Transverse colon (tissue), 4 donors: ENCODE measurements around the gene RPS6KL1. TPM values are rescaled to one million over a fixed set of nuclear protein-coding genes. Genes with fewer than 3 reads are reported as not detected.

ENCODE experiments used
- DNase-seq: peaks from one replicate; pipeline ENCODE4 v3.0.0-alpha.2; 2019
- H3K27ac ChIP-seq, 4 donors: fragments of 200-600 bp; sonication (generic); 2 replicates each; pipeline ENCODE4 v1.5.1; 2016 to 2018; ENCODE audit warnings: inconsistent platforms in 4 of 4
- H3K27me3 ChIP-seq: fragments of 200-600 bp; sonication (generic); 2 replicates; pipeline ENCODE4 v1.5.1; 2017; ENCODE audit warnings: inconsistent platforms
- H3K36me3 ChIP-seq, 4 donors: fragments of 200-600 bp; sonication (generic); 2 replicates each; pipeline ENCODE4 v1.5.1; 2017 to 2019; ENCODE audit warnings: inconsistent platforms in 4 of 4
- H3K4me1 ChIP-seq, 4 donors: fragments of 200-600 bp; sonication (generic); 2 replicates each; pipeline ENCODE4 v1.5.1; 2017 to 2020; ENCODE audit warnings: inconsistent platforms in 4 of 4
- H3K4me3 ChIP-seq, 4 donors: fragments of 200-600 bp; sonication (generic); 1 replicate in 1 of 4; 2 replicates in 3 of 4; pipeline versions ENCODE4 v1.5.1 to v1.6.1; 2017 to 2019; ENCODE audit warnings: inconsistent platforms in 4 of 4
- H3K9me3 ChIP-seq, 2 donors: fragments of 200-600 bp; sonication (generic); 2 replicates each; pipeline ENCODE4 v1.5.1; 2017 to 2019; ENCODE audit warnings: inconsistent platforms in 2 of 2
- EP300 ChIP-seq: sonication (generic); formaldehyde crosslinking; IDR thresholded peaks from one replicate; pipeline ENCODE4 v1.6.1; 2017; ENCODE audit warnings: antibody characterized with exemption, low read depth
- POLR2A ChIP-seq: fragments of 450-650 bp; IDR thresholded peaks from one replicate; pipeline ENCODE4 v1.6.1; 2016; ENCODE audit warnings: antibody characterized with exemption, mild to moderate bottlenecking, moderate library complexity
- POLR2AphosphoS5 ChIP-seq, 3 donors: sonication (generic); formaldehyde crosslinking; IDR thresholded peaks; one replicate each; pipeline ENCODE4 v1.6.1; 2016; ENCODE audit warnings: antibody characterized with exemption in 3 of 3
- WGBS, 2 donors: methylation state at CpG; one replicate each; pipeline ENCODE4 v1.1.5; 2018; ENCODE audit warnings: low coverage in 1 of 2; 5-methylcytosine and 5-hydroxymethylcytosine counted together
- in situ Hi-C, 4 donors: fragments of 200-750 bp; cut with MboI; loops; one replicate each; pipeline versions ENCODE4 v1.15.0 to v1.15.1; 2017; ENCODE audit warnings: low sequenced_read_pairs in 3 of 4, low pct_ligation_motif_present in 1 of 4, low pct_unique_long_range_greater_than_20kb in 1 of 4
- intact Hi-C: fragments of 100-400 bp; cut with DNase I; formaldehyde crosslinking; loops from one replicate; pipeline ENCODE4 v1.15.1; 2023; ENCODE audit warnings: low total_unique reads
- total RNA-seq, 4 donors: library from RNA; depleted of rRNA; stranded (reverse); fragments of >200 nt; gene quantifications; one replicate each; pipeline ENCODE4 v1.1.0, GENCODE V29; 2016
- TF ChIP-seq, protein P1 (sequence below), 5 experiments: fragments of 200-600 bp in 3 of 5; fragments of 450-650 bp in 2 of 5; sonication (generic) in 3 of 5; IDR thresholded peaks; 1 replicate in 2 of 5; 2 replicates in 3 of 5; pipeline ENCODE4 v1.5.1; 2016 to 2017; ENCODE audit warnings: antibody characterized with exemption in 5 of 5, inconsistent platforms in 3 of 5, mild to moderate bottlenecking in 2 of 5, moderate library complexity in 1 of 5

Gene RPS6KL1
- total RNA-seq, 4 donors from 2014 or later = 6.4 to 54.1 (median 9.3) TPM; not detected in 1

GRCh38 chr14:74917178-74917543 is 5.9 kb downstream of the RPS6KL1 start:
- intact Hi-C loops (no loop called here), in situ Hi-C loops (loop anchor here in 1 of 4 donors (10.0 kb wide), 1 partner anchor 52 kb away; no protein-coding TSS in a partner anchor)
- Histone ChIP-seq H3K9me3 (no peaks in the 10 kb centered on the region), H3K27me3 (no peaks in the 10 kb centered on the region), H3K4me3 (no peak overlapping the region), H3K36me3 (no peaks in the 10 kb centered on the region), H3K27ac (peak overlapping the region; percentile 6 to 65 (median 36)), H3K4me1 (peaks cover 0 to 14% (median under 1%) of the 10 kb centered on the region in 4 donors)
- no peak for DNase-seq
- TF ChIP-seq, protein P1, sequence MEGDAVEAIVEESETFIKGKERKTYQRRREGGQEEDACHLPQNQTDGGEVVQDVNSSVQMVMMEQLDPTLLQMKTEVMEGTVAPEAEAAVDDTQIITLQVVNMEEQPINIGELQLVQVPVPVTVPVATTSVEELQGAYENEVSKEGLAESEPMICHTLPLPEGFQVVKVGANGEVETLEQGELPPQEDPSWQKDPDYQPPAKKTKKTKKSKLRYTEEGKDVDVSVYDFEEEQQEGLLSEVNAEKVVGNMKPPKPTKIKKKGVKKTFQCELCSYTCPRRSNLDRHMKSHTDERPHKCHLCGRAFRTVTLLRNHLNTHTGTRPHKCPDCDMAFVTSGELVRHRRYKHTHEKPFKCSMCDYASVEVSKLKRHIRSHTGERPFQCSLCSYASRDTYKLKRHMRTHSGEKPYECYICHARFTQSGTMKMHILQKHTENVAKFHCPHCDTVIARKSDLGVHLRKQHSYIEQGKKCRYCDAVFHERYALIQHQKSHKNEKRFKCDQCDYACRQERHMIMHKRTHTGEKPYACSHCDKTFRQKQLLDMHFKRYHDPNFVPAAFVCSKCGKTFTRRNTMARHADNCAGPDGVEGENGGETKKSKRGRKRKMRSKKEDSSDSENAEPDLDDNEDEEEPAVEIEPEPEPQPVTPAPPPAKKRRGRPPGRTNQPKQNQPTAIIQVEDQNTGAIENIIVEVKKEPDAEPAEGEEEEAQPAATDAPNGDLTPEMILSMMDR (IDR thresholded peaks at IDR 0.05) = no peak
- TF ChIP-seq EP300 (no peak), POLR2AphosphoS5 (IDR thresholded peaks at IDR 0.05) (no peak), POLR2A (no peak)
- WGBS, 2 donors = 83% methylated on average over 5 of the region's 5 CpGs; no CpG with 5 or more reads in 1 of the 2 donors

DNA sequence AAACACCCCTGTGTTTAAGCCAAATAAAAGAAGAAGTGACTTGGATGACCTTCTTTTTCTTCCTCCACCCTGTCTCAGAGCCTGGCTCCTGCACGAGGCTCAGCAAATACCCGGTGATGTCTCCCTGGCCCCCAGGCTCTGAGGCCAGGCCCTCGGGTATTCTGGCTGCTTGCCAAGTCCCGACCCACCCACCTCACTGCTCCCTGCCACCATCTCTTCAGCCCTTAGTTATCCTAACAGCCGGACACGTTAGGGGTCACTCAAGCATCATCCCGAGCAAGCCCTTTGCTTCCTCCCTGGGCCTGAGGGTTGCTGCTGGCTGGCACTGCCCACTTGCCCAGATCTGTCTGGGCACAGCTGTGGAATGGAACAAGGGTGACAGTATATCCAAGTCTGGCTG is 7.2 kb downstream of the RPS6KL1 start:
- in situ Hi-C loops (loop anchor here in 1 of 4 donors (10.0 kb wide), 1 partner anchor 51 kb away; no protein-coding TSS in a partner anchor), intact Hi-C loops (no loop called here)
- no peaks in the 10 kb centered on the region for H3K9me3 ChIP-seq
- no peak for TF ChIP-seq POLR2AphosphoS5 (IDR thresholded peaks at IDR 0.05)
- no peaks in the 10 kb centered on the region for H3K27me3 ChIP-seq
- H3K4me3 ChIP-seq = no peak overlapping the region
- H3K4me1 ChIP-seq = peaks cover 0 to 14% (median 0%) of the 10 kb centered on the region in 4 donors
- H3K27ac ChIP-seq = no peak overlapping the region
- WGBS, 2 donors = 55% methylated on average over 7 of the region's 7 CpGs; no CpG with 5 or more reads in 1 of the 2 donors
- no peaks in the 10 kb centered on the region for H3K36me3 ChIP-seq
- no peak for DNase-seq

DNA sequence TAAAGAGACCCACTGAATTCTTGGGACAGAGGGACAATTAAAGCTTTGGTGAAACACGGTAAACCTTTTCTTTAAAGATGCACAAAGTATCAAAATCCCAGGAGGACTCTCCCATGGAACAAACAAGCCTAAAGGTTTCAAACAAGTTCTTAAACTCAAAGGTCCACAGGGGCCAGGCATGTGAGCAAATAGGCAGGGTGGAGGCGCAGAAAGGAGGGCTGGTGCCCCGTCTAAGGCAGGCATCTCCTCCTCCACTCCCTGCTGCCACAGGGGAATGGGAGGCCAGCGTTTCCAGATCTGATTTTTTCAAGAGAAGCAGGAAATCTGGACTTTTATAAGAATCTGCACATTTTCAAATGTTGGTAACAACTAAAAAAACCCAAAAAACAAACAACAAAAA is 7.6 kb downstream of the RPS6KL1 start:
- H3K4me3 ChIP-seq = no peak overlapping the region
- no peak for DNase-seq
- TF ChIP-seq POLR2AphosphoS5 (IDR thresholded peaks at IDR 0.05) = no peak
- TF ChIP-seq EP300 = no peak
- TF ChIP-seq, protein P1 (IDR thresholded peaks at IDR 0.05) = no peak
- no peak for TF ChIP-seq POLR2A
- intact Hi-C loops (no loop called here), in situ Hi-C loops (loop anchor here in 1 of 4 donors (10.0 kb wide), 1 partner anchor 51 kb away; no protein-coding TSS in a partner anchor)
- H3K36me3 ChIP-seq = no peaks in the 10 kb centered on the region
- no peaks in the 10 kb centered on the region for H3K9me3 ChIP-seq
- no peaks in the 10 kb centered on the region for H3K27me3 ChIP-seq
- H3K4me1 ChIP-seq = peaks cover 0 to 14% (median 0%) of the 10 kb centered on the region in 4 donors
- 87 to 100% methylated on average over 1 to 4 of the region's 4 CpGs for WGBS, 2 donors
- peak overlapping the region in 1 of 4 donors; percentile 24 for H3K27ac ChIP-seq

- TF ChIP-seq POLR2AphosphoS5 (IDR thresholded peaks at IDR 0.05) = peak in 1 of 3 donors; percentile 8
- TF ChIP-seq EP300 = no peak
- TF ChIP-seq POLR2A = no peak
- TF ChIP-seq, protein P1 (IDR thresholded peaks at IDR 0.05) = peak; percentile 47 to 56 (median 55)
- DNase-seq = peak; percentile 62
- Histone ChIP-seq H3K27ac (peak overlapping the region in 3 of 4 donors; percentile 30 to 60 (median 38)), H3K4me1 (peaks cover 0 to 14% (median 0%) of the 10 kb centered on the region in 4 donors), H3K4me3 (no peak overlapping the region), H3K27me3 (no peaks in the 10 kb centered on the region), H3K9me3 (no peaks in the 10 kb centered on the region), H3K36me3 (no peaks in the 10 kb centered on the region)
- WGBS, 2 donors = 48 to 81% methylated on average over 1 to 6 of the region's 6 CpGs
- in situ Hi-C loops = loop anchor here in 1 of 4 donors (10.0 kb wide), 1 partner anchor 49 kb away; no protein-coding TSS in a partner anchor
- intact Hi-C loops = no loop called here
Measured at GRCh38 chr14:74913986-74914573, 9.0 kb downstream of the RPS6KL1 start.
